ENCODE data around the gene PPP1CA.

Gene PPP1CA

DNA sequence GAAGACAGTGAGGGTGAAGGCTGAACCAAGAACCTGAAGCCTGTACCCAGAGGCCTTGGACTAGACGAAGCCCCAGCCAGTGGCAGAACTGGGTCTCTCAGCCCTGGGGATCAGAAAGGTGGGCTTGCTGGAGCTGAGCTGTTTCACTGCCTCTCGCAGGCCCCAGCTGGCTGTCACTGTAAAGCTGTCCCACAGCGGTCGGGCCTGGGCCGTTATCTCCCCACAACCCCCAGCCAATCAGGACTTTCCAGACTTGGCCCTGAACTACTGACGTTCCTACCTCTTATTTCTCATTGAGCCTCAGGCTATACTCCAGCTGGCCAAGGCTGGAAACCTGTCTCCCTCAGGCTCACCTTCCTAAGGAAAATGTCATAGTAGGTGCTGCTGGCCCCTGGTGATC, 4.1 kb downstream of the PPP1CA start:
- H3K79me2 ChIP-seq (ENCODE audit: low read length) = peaks cover 23% of the 10 kb centered on the region
- no peak overlapping the region for H3K9ac ChIP-seq (ENCODE audit: low read length)
- TF ChIP-seq, protein P1, sequence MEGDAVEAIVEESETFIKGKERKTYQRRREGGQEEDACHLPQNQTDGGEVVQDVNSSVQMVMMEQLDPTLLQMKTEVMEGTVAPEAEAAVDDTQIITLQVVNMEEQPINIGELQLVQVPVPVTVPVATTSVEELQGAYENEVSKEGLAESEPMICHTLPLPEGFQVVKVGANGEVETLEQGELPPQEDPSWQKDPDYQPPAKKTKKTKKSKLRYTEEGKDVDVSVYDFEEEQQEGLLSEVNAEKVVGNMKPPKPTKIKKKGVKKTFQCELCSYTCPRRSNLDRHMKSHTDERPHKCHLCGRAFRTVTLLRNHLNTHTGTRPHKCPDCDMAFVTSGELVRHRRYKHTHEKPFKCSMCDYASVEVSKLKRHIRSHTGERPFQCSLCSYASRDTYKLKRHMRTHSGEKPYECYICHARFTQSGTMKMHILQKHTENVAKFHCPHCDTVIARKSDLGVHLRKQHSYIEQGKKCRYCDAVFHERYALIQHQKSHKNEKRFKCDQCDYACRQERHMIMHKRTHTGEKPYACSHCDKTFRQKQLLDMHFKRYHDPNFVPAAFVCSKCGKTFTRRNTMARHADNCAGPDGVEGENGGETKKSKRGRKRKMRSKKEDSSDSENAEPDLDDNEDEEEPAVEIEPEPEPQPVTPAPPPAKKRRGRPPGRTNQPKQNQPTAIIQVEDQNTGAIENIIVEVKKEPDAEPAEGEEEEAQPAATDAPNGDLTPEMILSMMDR (IDR thresholded peaks at IDR 0.05; ENCODE audit: low read depth, low read length) = no peak
- TF ChIP-seq EZH2phosphoT487 (IDR thresholded peaks at IDR 0.05; ENCODE audit: low read depth) = no peak
- H3K27ac ChIP-seq (ENCODE audit: low read length) = no peak overlapping the region
- H3K4me2 ChIP-seq (ENCODE audit: low read length) = no peak overlapping the region
- no peaks in the 10 kb centered on the region for H3K27me3 ChIP-seq (ENCODE audit: low read depth, low read length)
- H3K9me3 ChIP-seq (ENCODE audit: insufficient read depth, low read length) = no peaks in the 10 kb centered on the region
- H3K4me1 ChIP-seq (ENCODE audit: low read length) = peaks cover 17% of the 10 kb centered on the region
- H2AFZ ChIP-seq (ENCODE audit: low read depth, low read length) = no peak overlapping the region
- peaks cover 53% of the 10 kb centered on the region for H3K36me3 ChIP-seq (replicated peaks; ENCODE audit: low read depth, low read length)
- H3K4me3 ChIP-seq (ENCODE audit: low read length) = no peak overlapping the region
- H4K20me1 ChIP-seq (ENCODE audit: insufficient read depth, low read length) = peaks cover 11% of the 10 kb centered on the region; the same call in 1 of the 2 replicates

DNA sequence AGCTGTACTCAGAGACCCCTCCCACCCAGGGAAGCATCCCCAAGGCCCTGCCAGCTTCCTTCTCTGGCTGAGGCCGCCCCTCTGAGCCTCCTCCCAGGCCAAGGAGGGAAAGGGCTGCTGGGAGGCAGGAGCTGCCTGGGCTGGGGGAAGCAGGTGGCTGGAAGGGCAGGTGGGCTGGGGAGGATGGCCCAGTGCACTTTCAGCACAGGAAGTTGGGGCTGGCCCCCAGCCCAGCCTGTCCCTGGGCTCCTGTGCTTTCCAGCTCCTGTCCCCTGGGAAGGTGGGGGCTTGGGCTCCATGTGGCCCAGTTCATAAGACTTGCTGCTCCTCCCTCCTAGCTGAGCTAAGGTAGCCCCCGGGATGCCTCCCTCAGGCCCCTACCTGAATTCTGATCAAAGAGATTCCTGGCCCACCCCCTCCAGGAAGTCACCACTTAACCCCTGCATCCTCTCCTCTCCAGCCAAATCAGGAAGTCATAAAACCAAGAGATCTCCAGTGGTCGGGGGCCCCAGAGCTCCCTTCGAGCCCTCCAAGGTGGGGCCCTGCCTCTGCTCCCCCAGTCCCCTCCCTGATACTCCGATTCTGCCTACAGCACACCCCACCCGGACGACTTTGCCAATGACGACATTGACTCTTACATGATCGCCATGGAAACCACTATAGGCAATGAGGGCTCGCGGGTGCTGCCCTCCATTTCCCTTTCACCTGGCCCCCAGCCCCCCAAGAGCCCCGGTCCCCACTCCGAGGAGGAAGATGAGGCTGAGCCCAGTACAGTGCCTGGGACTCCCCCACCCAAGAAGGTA, 4.9 kb downstream of the PPP1CA start:
- Histone ChIP-seq H3K36me3 (replicated peaks; ENCODE audit: low read depth, low read length) (peaks cover 53% of the 10 kb centered on the region), H3K79me2 (ENCODE audit: low read length) (peaks cover 29% of the 10 kb centered on the region), H3K27ac (ENCODE audit: low read length) (no peak overlapping the region), H3K4me1 (ENCODE audit: low read length) (peaks cover 13% of the 10 kb centered on the region), H3K4me2 (ENCODE audit: low read length) (no peak overlapping the region), H3K27me3 (ENCODE audit: low read depth, low read length) (no peaks in the 10 kb centered on the region), H4K20me1 (ENCODE audit: insufficient read depth, low read length) (peaks cover 11% of the 10 kb centered on the region; the same call in 1 of the 2 replicates), H3K9me3 (ENCODE audit: insufficient read depth, low read length) (no peaks in the 10 kb centered on the region), H2AFZ (ENCODE audit: low read depth, low read length) (no peak overlapping the region), H3K4me3 (ENCODE audit: low read length) (no peak overlapping the region), H3K9ac (ENCODE audit: low read length) (no peak overlapping the region)
- TF ChIP-seq, protein P1 (IDR thresholded peaks at IDR 0.05; ENCODE audit: low read depth, low read length) = no peak

DNA sequence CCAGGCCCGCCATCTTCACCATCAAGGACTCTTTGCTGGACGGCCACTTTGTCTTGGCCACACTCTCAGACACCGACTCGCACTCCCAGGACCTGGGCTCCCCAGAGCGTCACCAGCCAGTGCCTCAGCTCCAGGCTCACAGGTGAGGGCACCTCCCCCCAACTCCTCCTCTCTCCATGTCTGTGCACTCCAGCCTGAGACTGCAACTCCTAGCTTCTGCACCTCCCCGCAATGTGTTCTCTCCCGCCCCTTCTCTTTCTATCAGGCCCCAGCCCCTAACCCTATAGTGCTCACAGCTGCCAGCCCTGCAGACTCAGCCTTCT, 5.4 kb downstream of the PPP1CA start:
- peaks cover 11% of the 10 kb centered on the region; the same call in 1 of the 2 replicates for H4K20me1 ChIP-seq (ENCODE audit: insufficient read depth, low read length)
- no peak overlapping the region for H3K4me3 ChIP-seq (ENCODE audit: low read length)
- H3K9me3 ChIP-seq (ENCODE audit: insufficient read depth, low read length) = no peaks in the 10 kb centered on the region
- peaks cover 53% of the 10 kb centered on the region for H3K36me3 ChIP-seq (replicated peaks; ENCODE audit: low read depth, low read length)
- no peak overlapping the region for H2AFZ ChIP-seq (ENCODE audit: low read depth, low read length)
- TF ChIP-seq, protein P1 (IDR thresholded peaks at IDR 0.05; ENCODE audit: low read depth, low read length) = no peak
- no peak for TF ChIP-seq EZH2phosphoT487 (IDR thresholded peaks at IDR 0.05; ENCODE audit: low read depth)
- H3K27me3 ChIP-seq (ENCODE audit: low read depth, low read length) = no peaks in the 10 kb centered on the region
- H3K4me1 ChIP-seq (ENCODE audit: low read length) = peaks cover 13% of the 10 kb centered on the region
- peaks cover 30% of the 10 kb centered on the region for H3K79me2 ChIP-seq (ENCODE audit: low read length)
- no peak overlapping the region for H3K9ac ChIP-seq (ENCODE audit: low read length)
- H3K27ac ChIP-seq (ENCODE audit: low read length) = no peak overlapping the region
- no peak overlapping the region for H3K4me2 ChIP-seq (ENCODE audit: low read length)

DNA sequence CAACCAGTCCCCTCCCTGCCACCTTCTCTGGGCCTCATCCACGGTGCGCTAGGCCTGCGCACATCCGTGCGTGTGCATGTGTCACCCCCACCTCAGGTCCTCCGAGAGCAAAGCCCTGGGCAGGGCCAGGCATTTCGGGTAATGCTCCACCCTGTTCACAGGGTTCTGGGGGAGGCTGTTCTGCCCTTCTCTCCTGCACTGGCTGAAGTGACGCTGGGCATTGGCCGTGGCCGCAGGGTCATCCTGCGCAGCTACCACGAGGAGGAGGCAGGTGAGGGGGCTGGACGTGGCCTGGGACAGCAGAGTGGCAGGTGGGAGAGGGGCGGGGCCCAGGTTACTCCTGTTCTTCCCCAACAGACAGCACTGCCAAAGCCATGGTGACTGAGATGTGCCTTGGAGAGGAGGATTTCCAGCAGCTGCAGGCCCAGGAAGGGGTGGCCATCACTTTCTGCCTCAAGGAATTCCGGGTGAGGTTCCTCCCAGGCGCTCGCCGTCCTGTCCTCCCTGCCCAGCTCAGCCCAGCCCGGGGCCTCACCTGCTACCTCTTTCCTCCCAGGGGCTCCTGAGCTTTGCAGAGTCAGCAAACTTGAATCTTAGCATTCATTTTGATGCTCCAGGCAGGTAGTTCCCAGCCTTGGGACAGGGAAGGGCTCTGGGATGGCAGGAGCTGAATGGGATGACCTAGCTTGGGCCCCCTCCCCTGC, 6.0 kb downstream of the PPP1CA start:
- Histone ChIP-seq H3K27ac (ENCODE audit: low read length) (no peak overlapping the region), H3K9me3 (ENCODE audit: insufficient read depth, low read length) (no peaks in the 10 kb centered on the region), H3K4me2 (ENCODE audit: low read length) (no peak overlapping the region), H3K4me3 (ENCODE audit: low read length) (no peak overlapping the region), H3K36me3 (replicated peaks; ENCODE audit: low read depth, low read length) (peaks cover 51% of the 10 kb centered on the region), H4K20me1 (ENCODE audit: insufficient read depth, low read length) (peaks cover 9% of the 10 kb centered on the region; the same call in 1 of the 2 replicates), H2AFZ (ENCODE audit: low read depth, low read length) (no peak overlapping the region), H3K4me1 (ENCODE audit: low read length) (peaks cover 15% of the 10 kb centered on the region), H3K27me3 (ENCODE audit: low read depth, low read length) (no peaks in the 10 kb centered on the region), H3K79me2 (ENCODE audit: low read length) (peaks cover 30% of the 10 kb centered on the region), H3K9ac (ENCODE audit: low read length) (no peak overlapping the region)
- no peak for TF ChIP-seq EZH2phosphoT487 (IDR thresholded peaks at IDR 0.05; ENCODE audit: low read depth)
- TF ChIP-seq, protein P1 (IDR thresholded peaks at IDR 0.05; ENCODE audit: low read depth, low read length) = no peak

Measured in OCI-LY3 (cell line).